Naive thymus-derived CD8-positive, alpha-beta T cell (primary cell): Measurements from ENCODE around the gene CDH4. TPM values are rescaled to one million over a fixed set of nuclear protein-coding genes. Genes with fewer than 3 reads are reported as not detected.

ENCODE experiments used
- ATAC-seq, 2 donors: fragments of 150-1000 bp; cut with Tn5 transposase in 1 of 2; sonication (Bioruptor Pico), chemical (Tn5 transposase) in 1 of 2; 1 replicate in 1 of 2; 2 replicates in 1 of 2; pipeline ENCODE4 v1.10.0; 2021; ENCODE audit warnings: mild to moderate bottlenecking in 2 of 2, moderate library complexity in 2 of 2
- POLR2A ChIA-PET: fragments of 350-600 bp; sonication (Branson Sonifier 250); formaldehyde crosslinking; loops from one replicate; lab custom pipeline; 2021; ENCODE audit warnings: antibody characterized with exemption; lab: Charles Lee
- DNase-seq, 10 donors: peaks; one replicate each; pipeline versions ENCODE4 v3.0.0 to v3.0.0-alpha.2; 2020 to 2022
- H3K27ac Mint-ChIP-seq, 10 donors: one replicate each; pipeline ENCODE4 v1.8.0; 2020 to 2022; ENCODE audit warnings: mild to moderate bottlenecking in 10 of 10, mixed read lengths in 10 of 10, moderate library complexity in 4 of 10, inconsistent platforms in 1 of 10
- H3K27me3 Mint-ChIP-seq, 5 donors: one replicate each; pipeline ENCODE4 v1.8.0; 2021 to 2022; ENCODE audit warnings: mixed read lengths in 5 of 5
- H3K36me3 Mint-ChIP-seq, 3 donors: one replicate each; pipeline ENCODE4 v1.8.0; 2020 to 2022; ENCODE audit warnings: mixed read lengths in 3 of 3, mild to moderate bottlenecking in 2 of 3, inconsistent platforms in 1 of 3
- H3K4me1 Mint-ChIP-seq, 4 donors: one replicate each; pipeline ENCODE4 v1.8.0; 2021 to 2022; ENCODE audit warnings: mixed read lengths in 4 of 4
- H3K4me3 Mint-ChIP-seq, 10 donors: one replicate each; pipeline ENCODE4 v1.8.0; 2020 to 2022; ENCODE audit warnings: mild to moderate bottlenecking in 10 of 10, mixed read lengths in 10 of 10, moderate library complexity in 6 of 10, inconsistent platforms in 1 of 10
- H3K9me3 Mint-ChIP-seq, 9 donors: one replicate each; pipeline ENCODE4 v1.8.0; 2020 to 2022; ENCODE audit warnings: mixed read lengths in 9 of 9, mild to moderate bottlenecking in 3 of 9, inconsistent platforms in 1 of 9, moderate library complexity in 1 of 9
- polyA plus RNA-seq, 3 donors: library from polyadenylated mRNA; unstranded; fragments of 300-500 nt; fragmentation: Illumina TruSeq; gene quantifications; one replicate each; pipeline ENCODE4 v1.2.3, GENCODE V29; 2021
- total RNA-seq, 8 experiments: library from RNA in 2 of 8; stranded (reverse) in 2 of 8; gene quantifications; one replicate each; pipeline ENCODE4 v1.2.3 and lab custom pipeline; 2021 to 2026

CDH4 gene
- total and polyA plus RNA-seq, 5 experiments from 2014 or later = 0.07 to 0.44 (median 0.15) TPM; not detected in 1

DNA sequence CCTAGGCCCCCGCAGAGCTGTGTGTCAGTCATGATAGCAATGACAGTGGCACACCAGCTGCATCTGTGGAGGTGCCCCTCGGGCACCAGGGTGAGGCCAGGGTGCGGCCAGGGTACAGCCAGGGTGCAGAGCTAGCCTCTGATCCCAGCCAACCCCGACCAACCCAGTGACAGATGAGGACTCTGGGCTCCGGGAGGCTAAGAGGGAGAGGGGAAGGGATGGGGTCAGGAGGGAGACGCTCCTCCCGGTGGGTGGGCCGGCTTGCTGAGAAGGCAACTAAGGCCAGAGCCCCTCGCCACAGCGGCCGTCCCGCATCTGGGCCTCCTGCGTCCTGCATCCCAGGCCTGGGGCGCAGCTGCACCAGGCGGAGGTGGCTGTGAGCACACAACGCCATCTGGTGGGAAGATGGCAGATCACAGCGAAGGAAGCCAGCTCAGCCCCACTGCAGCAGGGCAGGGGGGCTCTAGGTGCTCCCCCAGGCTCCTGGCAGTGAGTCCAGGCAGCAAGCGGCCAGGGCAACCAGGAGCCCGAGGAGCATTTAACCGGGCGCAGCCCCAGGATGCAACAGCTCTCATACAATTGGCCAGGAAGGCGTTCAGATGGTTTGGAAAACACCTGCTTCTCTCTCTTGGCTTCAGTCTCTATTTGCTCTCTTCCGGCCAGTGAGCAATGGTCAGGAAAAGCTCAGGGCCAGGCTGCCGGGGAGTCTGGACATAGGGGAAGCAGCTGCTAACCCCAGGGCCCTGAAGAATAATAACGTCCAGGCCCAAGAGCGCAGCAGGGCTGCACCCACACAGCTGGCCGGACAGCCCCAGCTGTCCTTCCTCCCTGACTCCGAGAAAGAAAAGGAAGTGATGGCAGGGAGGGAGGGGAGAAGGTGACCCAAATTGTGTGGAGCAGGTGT, 644.2 kb downstream of the CDH4 start:
- Mint-ChIP-seq H3K27me3 (peaks cover 2 to 12% (median 3%) of the 10 kb centered on the region in 5 donors), H3K4me1 (no peaks in the 10 kb centered on the region), H3K27ac (no peak overlapping the region), H3K9me3 (no peaks in the 10 kb centered on the region), H3K36me3 (no peaks in the 10 kb centered on the region), H3K4me3 (no peak overlapping the region)
- ATAC-seq = no peak
- peak in 1 of 10 donors; percentile 4 for DNase-seq
- POLR2A ChIA-PET = no interaction called here

DNA sequence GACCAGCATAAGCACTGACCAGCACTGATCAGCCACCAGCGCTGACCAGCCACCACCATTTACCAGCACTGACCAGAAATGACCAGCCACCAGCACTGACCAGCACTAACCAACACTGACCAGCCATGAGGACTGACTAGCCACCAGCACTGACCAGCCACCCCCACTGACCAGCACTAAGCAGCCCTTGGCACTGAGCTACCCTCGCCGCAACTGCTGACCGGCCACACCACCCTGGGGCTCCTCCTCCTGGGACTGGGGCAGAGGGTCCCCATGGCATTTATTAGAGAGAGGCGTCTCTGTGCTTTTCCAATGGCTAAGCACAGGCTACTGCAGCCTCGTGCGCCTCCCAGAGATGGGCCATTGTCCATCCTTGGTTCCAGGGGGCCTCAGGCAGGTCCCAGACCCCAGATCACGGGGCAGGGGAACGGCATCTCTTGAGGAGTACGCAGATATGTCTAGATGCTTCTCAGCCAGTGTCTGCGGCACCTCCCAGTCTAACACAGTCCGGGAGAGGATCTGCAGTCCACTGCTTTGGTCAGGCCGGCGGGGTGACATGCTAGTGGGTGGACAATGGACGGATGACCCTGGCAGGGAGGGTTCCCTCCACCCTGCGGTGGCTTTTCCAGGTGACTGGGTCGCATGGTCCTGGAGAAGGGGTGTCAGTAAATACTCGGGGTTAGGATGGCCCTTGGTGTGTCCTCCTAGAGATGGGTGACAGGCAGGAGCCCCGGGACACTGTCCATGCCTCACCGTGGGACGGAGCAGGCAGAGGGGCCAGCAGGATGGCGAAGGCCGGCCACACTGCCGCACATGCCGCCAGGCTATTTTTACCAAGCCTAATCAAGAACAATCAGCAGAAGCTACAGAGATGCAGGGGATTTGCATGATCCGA, 645.6 kb downstream of the CDH4 start:
- ATAC-seq = no peak
- no peaks in the 10 kb centered on the region for H3K36me3 Mint-ChIP-seq

DNA sequence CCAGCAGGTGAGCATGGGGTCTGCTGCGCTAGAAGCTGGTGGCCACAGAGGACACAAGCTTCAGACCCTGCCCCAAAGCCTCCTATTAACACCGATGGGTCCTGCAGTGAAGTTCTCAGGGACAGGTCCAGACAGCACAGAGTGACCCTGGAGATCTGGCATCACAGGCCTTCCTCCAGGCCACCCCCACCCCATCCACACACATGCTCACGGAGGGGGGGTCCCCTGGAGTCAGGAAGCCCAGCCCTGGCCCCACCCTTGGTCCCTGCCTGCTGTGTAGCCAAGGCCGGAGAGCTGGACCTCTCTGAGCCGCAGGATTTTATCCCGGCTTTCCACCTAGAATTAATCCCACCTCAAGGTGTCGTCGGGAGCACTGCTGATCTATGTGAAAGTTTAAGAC, 646.3 kb downstream of the CDH4 start:
- Mint-ChIP-seq H3K36me3 (no peaks in the 10 kb centered on the region), H3K4me1 (peaks cover 0 to 3% (median 0%) of the 10 kb centered on the region in 4 donors), H3K27ac (no peak overlapping the region)

More for the DNA sequence above, 645.6 kb downstream of the CDH4 start:
- Mint-ChIP-seq H3K27me3 (peaks cover 0 to 12% (median 0%) of the 10 kb centered on the region in 5 donors), H3K9me3 (no peaks in the 10 kb centered on the region), H3K4me1 (peaks cover 0 to 3% (median 0%) of the 10 kb centered on the region in 4 donors), H3K27ac (peak overlapping the region in 1 of 10 donors; percentile 67), H3K4me3 (no peak overlapping the region)
- DNase-seq = no peak
- POLR2A ChIA-PET = no interaction called here

DNA sequence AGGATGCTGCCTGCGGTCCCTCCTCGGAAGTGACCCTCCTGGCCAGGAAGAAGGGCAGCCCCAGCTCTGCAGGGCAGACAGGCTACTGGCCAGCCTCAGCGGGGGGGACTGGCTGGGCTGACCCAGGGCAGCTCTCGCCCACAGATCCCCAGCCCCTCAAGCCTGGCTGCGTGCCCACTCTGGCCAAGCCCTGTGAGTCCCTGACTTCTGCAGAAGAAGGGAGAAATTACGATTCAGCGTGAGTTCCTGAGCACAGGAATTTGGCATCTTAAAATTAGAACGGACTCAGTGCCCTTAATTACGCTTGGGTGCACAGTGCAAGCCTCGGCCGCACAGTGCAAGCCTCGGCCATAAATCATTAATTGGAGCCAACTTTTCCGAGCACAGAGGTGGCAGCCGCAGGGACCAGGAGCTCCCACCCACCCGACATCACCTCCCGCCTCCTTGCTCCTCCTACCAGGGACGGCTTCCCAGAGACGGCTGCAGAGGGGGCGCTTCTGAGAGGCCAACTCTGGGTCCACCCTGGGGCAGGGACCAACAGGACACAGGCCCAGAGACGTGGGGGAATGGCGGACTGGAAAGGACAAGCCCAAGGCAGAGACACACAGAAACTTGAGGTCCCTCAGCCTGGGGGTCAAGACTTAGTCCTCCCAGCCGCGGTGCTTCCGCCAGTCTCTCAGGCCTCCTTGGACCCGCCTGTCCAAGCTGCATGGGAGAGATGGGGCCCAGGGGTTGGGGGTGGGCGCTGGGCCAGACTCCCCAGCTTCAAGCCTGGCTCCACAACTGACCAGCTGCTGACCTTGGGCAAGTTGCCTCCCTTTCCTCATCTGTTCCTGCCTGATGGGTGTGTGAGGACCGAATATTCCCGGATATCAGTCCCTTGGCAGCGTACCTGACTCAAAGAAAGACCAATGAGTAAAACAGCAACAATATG, 648.2 kb downstream of the CDH4 start:
- no peak overlapping the region for H3K4me3 Mint-ChIP-seq
- H3K36me3 Mint-ChIP-seq = no peaks in the 10 kb centered on the region
- ATAC-seq = no peak
- H3K27ac Mint-ChIP-seq = no peak overlapping the region
- no peak for DNase-seq
- POLR2A ChIA-PET = no interaction called here
- H3K9me3 Mint-ChIP-seq = no peaks in the 10 kb centered on the region
- H3K4me1 Mint-ChIP-seq = peaks cover 0 to 3% (median 0%) of the 10 kb centered on the region in 4 donors
- H3K27me3 Mint-ChIP-seq = peaks cover 0 to 12% (median 0%) of the 10 kb centered on the region in 5 donors

More for the DNA sequence above, 646.3 kb downstream of the CDH4 start:
- POLR2A ChIA-PET = no interaction called here
- no peaks in the 10 kb centered on the region for H3K9me3 Mint-ChIP-seq
- DNase-seq = no peak
- ATAC-seq = no peak
- no peak overlapping the region for H3K4me3 Mint-ChIP-seq
- H3K27me3 Mint-ChIP-seq = peaks cover 0 to 12% (median 0%) of the 10 kb centered on the region in 5 donors

DNA sequence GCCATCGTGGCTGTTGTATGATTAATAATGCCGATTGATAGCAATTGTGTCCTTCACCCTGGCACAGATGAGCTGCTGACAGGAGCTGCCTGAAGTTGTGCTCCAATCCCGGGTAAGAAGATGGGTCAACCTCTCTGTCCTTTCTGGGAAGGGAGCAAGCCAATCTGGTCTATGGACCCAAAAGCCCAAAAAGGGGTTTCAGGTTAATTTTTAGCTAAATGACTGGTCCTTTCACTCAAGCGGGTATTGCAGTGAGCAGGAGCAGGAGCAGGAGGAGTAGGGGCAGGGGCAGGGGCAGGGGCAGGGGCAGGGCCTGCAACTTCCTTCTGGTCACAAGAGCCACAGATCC, 648.9 kb downstream of the CDH4 start:
- Mint-ChIP-seq H3K36me3 (no peaks in the 10 kb centered on the region), H3K4me1 (peaks cover 0 to 3% (median 0%) of the 10 kb centered on the region in 4 donors), H3K4me3 (no peak overlapping the region), H3K27ac (peak overlapping the region in 1 of 10 donors; percentile 19), H3K27me3 (peaks cover 0 to 12% (median 0%) of the 10 kb centered on the region in 5 donors), H3K9me3 (no peaks in the 10 kb centered on the region)
- no peak for DNase-seq
- POLR2A ChIA-PET = no interaction called here
- ATAC-seq = no peak

DNA sequence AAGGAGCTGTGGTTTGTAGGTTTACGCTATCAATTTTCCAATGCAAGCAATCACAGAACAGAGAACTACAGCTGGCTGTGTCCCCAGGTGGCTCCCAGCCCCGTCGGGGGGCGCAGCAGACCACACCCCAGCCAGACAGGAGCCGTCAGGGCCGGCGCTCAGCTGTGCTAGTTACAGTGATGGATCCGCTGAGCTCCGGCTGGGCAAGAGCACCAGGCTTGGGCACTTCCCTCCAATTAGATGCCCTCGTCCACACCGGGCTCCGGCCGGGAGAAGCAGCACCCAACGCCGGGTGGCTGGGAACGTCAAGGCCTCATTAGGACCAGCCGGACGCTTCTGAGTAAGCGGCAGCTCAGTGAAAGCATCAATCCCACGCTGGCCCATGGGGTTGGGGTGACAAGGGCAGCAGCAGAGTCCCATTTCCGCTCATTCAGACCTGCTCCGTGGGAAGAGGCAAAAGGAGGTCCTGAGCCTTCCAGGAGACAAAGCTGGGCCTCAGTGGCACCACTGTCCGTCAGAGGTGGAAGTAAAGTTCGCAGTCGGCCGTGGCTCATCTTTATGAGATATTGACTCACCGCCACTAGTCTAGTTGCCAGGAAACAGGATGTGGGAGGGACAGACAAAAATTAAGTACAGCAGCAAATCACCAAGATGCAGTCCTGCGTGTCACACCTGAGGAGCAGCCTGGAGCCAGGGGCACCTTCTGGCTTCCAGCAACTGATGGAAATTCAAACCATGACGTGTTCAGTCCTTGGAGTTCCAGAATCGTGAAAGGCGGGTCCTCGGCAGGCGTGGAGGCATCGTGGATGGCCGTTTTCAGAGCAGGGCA, 649.5 kb downstream of the CDH4 start:
- Mint-ChIP-seq H3K27ac (no peak overlapping the region), H3K27me3 (peaks cover 0 to 12% (median 0%) of the 10 kb centered on the region in 5 donors), H3K36me3 (no peaks in the 10 kb centered on the region), H3K4me1 (peaks cover 0 to 3% (median 0%) of the 10 kb centered on the region in 4 donors), H3K4me3 (no peak overlapping the region), H3K9me3 (no peaks in the 10 kb centered on the region)
- ATAC-seq (no peak), DNase-seq (no peak)
- POLR2A ChIA-PET = no interaction called here

DNA sequence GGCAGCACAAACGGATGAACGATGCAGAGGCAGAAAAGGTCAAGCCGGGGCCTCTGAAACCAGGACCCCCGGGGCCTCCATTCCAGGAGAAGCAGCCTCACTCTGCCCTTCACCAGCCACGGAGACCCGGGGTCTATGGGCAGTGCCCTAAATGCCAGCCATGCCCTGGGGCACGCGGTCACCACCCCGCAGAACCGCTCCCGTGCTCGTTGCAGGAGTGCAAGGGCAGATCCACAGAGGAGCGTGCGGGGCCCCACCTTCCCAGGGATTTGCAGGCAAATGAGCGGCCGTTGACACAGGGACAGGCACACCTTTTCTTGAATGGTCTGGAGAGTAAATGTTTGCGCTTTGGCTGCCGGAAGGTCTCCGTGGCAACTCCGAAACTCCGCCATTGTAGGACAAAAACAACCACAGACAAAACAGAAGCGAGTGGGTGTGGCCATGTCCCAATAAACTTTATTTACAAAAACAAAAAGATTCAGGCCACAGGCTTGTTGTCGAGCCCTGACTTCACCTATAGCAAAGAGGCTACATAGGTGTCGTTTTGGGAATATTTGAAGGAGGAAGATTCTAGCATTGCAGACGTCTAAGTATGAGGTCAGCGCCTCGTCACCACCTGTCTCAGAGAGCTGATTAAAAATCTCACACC, 650.3 kb downstream of the CDH4 start:
- Mint-ChIP-seq H3K4me1 (peaks cover 0 to 3% (median 0%) of the 10 kb centered on the region in 4 donors), H3K27me3 (peaks cover 0 to 8% (median 0%) of the 10 kb centered on the region in 5 donors), H3K27ac (no peak overlapping the region), H3K9me3 (no peaks in the 10 kb centered on the region), H3K4me3 (no peak overlapping the region), H3K36me3 (no peaks in the 10 kb centered on the region)
- POLR2A ChIA-PET = no interaction called here
- no peak for ATAC-seq
- no peak for DNase-seq

DNA sequence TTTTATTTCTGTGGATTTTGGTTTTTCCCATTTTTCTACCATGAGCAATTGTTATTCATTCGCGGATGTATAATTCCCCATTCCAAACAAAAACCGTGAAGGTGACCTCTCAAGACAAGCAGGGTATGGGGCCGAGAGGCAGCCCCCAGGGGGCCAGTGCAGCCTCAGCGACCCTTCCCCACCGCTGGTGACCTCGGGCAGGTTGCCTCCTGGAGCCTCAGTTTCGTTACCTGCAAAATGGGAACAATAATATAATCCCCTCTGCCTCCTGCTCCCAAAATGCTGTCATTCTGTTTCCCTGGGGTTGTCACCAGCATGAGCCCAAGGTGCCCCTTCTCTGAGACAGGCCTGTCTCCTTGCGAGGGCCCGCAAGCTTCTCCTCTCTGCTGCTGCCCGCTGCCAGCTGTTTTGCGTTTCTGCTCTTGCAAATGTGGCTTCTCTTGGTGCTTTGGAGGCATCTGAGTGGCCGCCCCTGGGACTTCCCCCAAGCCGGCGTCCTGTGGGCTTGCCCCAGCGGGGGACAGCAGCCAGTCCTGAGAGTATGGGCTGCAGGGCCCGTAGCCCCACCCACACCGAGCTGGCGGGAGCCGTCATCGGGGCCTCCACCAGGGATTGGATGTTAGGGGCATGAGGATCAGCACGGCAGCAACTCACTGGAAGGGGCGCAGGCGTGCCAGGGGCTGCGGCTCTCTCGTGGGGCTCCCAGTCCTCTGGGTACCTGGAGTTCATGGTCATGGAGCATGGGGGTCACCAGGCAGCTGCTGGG, 651.7 kb downstream of the CDH4 start:
- no peak overlapping the region for H3K27ac Mint-ChIP-seq
- POLR2A ChIA-PET = no interaction called here
- no peaks in the 10 kb centered on the region for H3K36me3 Mint-ChIP-seq
- ATAC-seq (no peak), DNase-seq (no peak)
- H3K27me3 Mint-ChIP-seq = no peaks in the 10 kb centered on the region
- no peaks in the 10 kb centered on the region for H3K9me3 Mint-ChIP-seq
- H3K4me1 Mint-ChIP-seq = peaks cover 0 to 3% (median 0%) of the 10 kb centered on the region in 4 donors
- H3K4me3 Mint-ChIP-seq = peak overlapping the region in 1 of 10 donors; percentile 48

DNA sequence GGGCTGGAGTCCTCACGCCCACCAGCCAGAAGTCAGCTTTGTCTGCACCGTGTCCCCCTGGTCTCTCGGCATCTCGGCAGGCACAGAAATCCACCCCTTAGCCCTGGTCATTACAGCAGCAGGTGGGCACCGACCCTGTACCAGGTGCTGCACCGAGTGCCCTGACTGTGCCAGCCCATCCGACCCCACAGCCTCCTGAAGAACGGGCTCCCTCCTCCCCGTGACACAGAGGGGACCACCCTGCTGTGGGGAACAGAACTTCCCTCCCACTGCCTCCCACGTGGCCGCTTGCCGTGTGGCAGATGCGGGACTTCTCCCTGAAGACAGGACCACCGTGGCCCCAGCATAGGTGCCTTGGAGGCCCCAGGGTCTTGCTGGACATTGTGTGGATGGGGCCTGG, 652.4 kb downstream of the CDH4 start:
- no peaks in the 10 kb centered on the region for H3K27me3 Mint-ChIP-seq
- no peaks in the 10 kb centered on the region for H3K9me3 Mint-ChIP-seq
- H3K27ac Mint-ChIP-seq = no peak overlapping the region
- DNase-seq (no peak), ATAC-seq (no peak)
- no peaks in the 10 kb centered on the region for H3K36me3 Mint-ChIP-seq
- H3K4me1 Mint-ChIP-seq = peaks cover 0 to 3% (median 0%) of the 10 kb centered on the region in 4 donors
- POLR2A ChIA-PET = no interaction called here
- no peak overlapping the region for H3K4me3 Mint-ChIP-seq

DNA sequence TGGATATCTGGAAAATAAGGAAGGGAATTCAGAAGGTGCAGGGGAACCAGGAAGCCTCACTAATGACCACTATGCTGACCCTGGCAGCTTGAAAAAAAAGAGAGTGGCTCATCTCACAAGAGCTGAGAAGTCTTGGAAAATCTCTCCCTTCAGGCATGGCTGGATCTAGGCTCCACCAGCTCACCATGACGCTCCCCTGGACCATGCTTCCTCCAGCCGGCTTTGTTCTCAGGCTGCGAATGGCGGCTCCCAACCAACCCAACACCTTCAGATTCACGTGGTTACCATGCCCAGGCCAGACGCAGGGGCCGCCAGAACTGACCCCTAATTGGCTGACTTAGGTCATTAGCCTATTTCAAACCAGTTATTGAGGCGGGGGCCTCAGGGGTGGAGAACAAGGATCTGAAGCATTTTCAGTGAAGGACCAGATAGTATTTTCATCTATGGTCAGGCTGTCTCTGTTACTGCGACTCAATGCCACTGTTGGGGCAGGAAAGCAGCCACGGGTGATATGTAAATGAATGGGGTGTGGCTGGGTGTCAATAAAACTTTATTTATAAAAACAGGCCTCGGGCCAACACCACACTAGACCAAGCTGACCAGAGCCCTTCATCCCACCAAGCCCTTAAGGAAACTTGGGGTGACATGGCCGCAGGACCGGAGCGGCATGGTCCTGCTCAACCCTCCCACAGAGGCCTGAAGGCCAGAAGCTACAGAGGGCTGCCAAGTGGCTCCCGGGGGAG, 653.9 kb downstream of the CDH4 start:
- Mint-ChIP-seq H3K27ac (no peak overlapping the region), H3K36me3 (no peaks in the 10 kb centered on the region), H3K9me3 (peaks cover 0 to 3% (median 0%) of the 10 kb centered on the region in 9 donors), H3K4me1 (peaks cover 0 to 3% (median 0%) of the 10 kb centered on the region in 4 donors), H3K27me3 (peaks cover 0 to under 1% (median 0%) of the 10 kb centered on the region in 5 donors), H3K4me3 (no peak overlapping the region)
- DNase-seq = no peak
- no peak for ATAC-seq
- POLR2A ChIA-PET = no interaction called here
